Measurements from ENCODE around the gene LMX1B. TPM values are rescaled to one million over a fixed set of nuclear protein-coding genes. Genes with fewer than 3 reads are reported as not detected.
"Not testable (repeated sequence)": the region's sequence is repeated elsewhere in the genome, so short reads cannot be mapped to it uniquely, and the experiment has no call there.

LMX1B gene
- total RNA-seq, 2 donors from 2014 or later = 0.74 to 1.3 TPM

DNA sequence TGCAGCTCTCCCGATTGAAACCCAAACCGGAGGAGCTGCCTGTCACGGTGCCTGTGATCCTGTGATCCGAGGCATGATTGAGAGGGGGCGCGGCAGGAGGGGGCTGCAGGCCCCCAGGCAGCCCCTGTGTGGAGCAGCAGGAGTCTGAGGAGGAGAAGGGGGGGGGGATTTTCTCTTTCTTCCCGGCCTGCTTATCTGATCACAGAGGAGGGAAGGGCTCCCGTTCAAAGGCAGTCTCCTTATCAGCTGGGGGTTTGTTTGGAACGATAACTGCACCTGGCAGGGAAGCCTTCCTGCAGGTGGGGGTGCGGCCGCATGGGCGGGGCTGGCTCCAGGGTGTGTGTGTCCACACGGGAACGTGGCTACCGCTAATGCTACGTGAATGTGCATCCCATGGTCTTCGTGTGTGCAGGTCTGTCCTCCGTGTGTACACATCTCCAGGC is 38.4 kb downstream of the LMX1B start:
- H3K36me3 ChIP-seq = no peaks in the 10 kb centered on the region
- no peaks in the 10 kb centered on the region for H3K4me1 ChIP-seq
- H3K27ac ChIP-seq = no peak overlapping the region
- no peak overlapping the region for H3K4me3 ChIP-seq
- H3K9me3 ChIP-seq = no peaks in the 10 kb centered on the region
- no peak for DNase-seq (ENCODE audit: low spot score)
- H3K27me3 ChIP-seq = no peaks in the 10 kb centered on the region
- TF ChIP-seq, protein P1, sequence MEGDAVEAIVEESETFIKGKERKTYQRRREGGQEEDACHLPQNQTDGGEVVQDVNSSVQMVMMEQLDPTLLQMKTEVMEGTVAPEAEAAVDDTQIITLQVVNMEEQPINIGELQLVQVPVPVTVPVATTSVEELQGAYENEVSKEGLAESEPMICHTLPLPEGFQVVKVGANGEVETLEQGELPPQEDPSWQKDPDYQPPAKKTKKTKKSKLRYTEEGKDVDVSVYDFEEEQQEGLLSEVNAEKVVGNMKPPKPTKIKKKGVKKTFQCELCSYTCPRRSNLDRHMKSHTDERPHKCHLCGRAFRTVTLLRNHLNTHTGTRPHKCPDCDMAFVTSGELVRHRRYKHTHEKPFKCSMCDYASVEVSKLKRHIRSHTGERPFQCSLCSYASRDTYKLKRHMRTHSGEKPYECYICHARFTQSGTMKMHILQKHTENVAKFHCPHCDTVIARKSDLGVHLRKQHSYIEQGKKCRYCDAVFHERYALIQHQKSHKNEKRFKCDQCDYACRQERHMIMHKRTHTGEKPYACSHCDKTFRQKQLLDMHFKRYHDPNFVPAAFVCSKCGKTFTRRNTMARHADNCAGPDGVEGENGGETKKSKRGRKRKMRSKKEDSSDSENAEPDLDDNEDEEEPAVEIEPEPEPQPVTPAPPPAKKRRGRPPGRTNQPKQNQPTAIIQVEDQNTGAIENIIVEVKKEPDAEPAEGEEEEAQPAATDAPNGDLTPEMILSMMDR (IDR thresholded peaks at IDR 0.05) = no peak

DNA sequence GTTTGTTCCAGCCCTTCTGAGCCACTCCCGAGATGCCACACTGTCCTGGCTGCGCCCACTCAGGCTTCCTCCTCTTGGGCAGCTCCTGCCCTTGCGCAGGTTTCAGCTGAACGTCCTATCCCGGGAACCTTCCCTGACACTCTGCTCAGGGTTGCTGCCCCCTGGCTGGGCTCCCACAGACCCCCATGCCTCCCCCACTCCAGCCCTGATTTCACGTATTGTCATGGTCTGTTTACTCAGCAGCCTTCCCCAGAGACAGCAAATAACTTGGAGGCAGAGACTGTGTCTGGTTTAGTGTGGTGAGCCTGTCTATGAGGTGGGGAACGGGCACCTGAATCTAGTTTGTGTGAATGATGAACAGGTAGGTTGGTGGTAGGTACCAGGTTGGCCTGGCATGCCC is 40.4 kb downstream of the LMX1B start:
- no peak for DNase-seq (ENCODE audit: low spot score)
- Histone ChIP-seq H3K9me3 (no peaks in the 10 kb centered on the region), H3K27me3 (no peaks in the 10 kb centered on the region), H3K4me3 (no peak overlapping the region), H3K4me1 (no peaks in the 10 kb centered on the region), H3K36me3 (no peaks in the 10 kb centered on the region), H3K27ac (no peak overlapping the region)
- TF ChIP-seq, protein P1 (IDR thresholded peaks at IDR 0.05) = no peak

DNA sequence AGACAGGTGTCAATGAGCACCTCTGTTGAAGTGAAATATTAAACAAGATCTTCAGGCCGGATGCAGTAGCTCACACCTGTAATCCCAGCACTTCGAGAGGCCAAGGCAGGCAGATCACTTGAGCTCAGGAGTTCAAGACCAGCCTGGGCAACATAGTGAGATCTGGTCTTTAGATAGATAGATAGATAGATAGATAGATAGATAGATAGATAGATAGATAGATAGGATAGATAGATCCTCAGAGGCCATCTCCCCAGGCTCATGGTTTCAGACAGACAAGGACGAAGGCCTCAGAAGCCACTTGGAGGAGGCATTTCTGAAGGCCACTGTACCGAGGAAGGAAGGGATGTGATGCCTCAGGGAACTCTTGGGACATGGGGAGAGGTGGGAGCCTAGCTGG is 42.5 kb downstream of the LMX1B start:
- H3K4me1 ChIP-seq; H3K36me3 ChIP-seq; H3K27ac ChIP-seq; H3K9me3 ChIP-seq; DNase-seq (ENCODE audit: low spot score); H3K4me3 ChIP-seq; H3K27me3 ChIP-seq: not testable (repeated sequence)

DNA sequence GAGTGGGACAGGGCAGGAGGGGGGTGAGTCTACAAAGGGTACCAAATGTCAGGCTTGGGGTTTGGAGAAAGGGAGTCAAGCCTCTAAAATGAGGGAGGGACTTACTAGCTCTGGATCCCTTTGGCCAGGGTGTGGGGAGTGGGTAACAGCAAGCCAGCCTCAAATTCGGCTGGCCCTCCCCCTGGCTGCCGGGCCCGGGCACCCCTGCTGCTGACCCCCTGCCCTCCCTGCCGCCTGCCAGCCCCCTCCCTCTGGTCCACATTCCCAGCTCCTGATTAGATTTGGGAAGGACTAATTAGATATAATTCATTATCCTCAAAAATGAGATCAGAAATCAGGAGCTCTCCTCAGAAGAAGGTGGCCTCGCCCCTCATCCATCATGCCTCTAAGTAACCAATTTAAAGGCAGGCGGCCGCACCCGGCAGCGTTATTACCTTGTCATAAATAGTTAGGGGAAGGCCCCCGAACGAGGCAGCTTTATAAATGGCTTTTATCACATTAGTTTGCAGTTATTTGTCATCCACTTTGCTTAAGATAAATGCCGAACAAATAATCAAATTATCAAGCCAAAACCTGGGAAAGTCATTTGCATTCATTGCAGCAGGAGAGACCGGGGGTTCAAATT is 44.6 kb downstream of the LMX1B start:
- H3K27me3 ChIP-seq = no peaks in the 10 kb centered on the region
- H3K4me3 ChIP-seq = no peak overlapping the region
- H3K9me3 ChIP-seq = no peaks in the 10 kb centered on the region
- peaks cover 0 to 22% of the 10 kb centered on the region in 2 donors for H3K4me1 ChIP-seq
- H3K27ac ChIP-seq = no peak overlapping the region
- H3K36me3 ChIP-seq = no peaks in the 10 kb centered on the region
- no peak for DNase-seq (ENCODE audit: low spot score)
- TF ChIP-seq, protein P1 (IDR thresholded peaks at IDR 0.05) = no peak

DNA sequence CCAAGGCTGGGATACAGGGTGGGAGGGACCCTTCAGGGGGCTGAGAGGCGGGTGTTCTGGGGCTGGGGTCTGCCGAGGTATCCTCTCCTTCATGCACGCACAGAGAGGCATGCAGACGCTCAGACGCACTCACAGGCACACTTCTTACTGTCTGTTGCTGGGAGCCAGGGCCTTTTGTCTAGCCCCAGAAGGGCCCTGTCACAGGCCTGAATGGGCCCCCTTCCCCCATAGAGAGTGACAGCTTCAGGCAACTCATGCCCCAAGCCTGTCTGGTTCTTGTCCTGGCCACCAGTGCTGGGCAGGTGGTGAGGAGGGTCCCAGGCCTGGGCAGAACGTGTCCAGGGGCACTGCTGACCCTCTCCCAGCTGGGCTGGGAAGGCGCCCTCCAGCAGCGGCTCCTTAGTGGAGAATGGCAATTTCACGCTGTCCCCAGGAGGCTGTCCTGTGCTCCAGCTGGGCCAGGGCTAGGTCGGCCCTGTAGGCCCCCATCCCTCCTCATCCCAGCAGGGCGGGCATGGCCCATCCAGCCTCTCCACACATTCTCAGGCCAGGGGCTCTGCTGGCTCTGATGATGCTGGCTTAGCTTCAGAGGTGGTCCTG is 45.3 kb downstream of the LMX1B start:
- H3K27ac ChIP-seq = no peak overlapping the region
- DNase-seq (ENCODE audit: low spot score) = no peak

DNA sequence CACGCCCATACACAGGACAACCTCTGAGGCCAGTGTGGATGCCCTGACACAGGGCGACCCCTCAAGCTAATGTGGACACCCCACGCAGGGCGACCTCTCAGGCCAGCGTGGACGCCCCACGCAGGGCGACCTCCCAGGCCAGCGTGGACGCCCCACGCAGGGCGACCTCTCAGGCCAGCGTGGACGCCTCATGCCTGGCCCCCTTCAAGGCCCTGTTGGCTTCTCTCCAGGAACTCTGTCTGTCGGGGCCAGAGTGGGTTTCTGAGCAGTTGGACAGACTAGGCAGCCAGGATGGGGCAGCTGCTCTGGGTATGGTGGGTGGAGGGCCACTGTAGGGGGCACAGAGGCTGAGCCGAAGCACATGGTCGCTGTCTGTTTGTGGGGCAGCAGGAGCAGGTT is 47.4 kb downstream of the LMX1B start:
- Histone ChIP-seq H3K27ac (no peak overlapping the region), H3K9me3 (no peaks in the 10 kb centered on the region), H3K36me3 (no peaks in the 10 kb centered on the region), H3K4me1 (peaks cover 0 to 42% of the 10 kb centered on the region in 2 donors), H3K4me3 (no peak overlapping the region), H3K27me3 (no peaks in the 10 kb centered on the region)
- TF ChIP-seq, protein P1 (IDR thresholded peaks at IDR 0.05) = no peak
- no peak for DNase-seq (ENCODE audit: low spot score)

More for the DNA sequence above, 45.3 kb downstream of the LMX1B start:
- H3K4me1 ChIP-seq = peaks cover 0 to 29% of the 10 kb centered on the region in 2 donors
- H3K27me3 ChIP-seq = no peaks in the 10 kb centered on the region
- no peaks in the 10 kb centered on the region for H3K9me3 ChIP-seq
- H3K4me3 ChIP-seq = no peak overlapping the region
- TF ChIP-seq, protein P1 (IDR thresholded peaks at IDR 0.05) = no peak
- H3K36me3 ChIP-seq = no peaks in the 10 kb centered on the region

Measured in right atrium auricular region (tissue), 2 donors.